Upper lobe of right lung (tissue), 1 donor: ENCODE data around the gene ACBD3. TPM values are rescaled to one million over a fixed set of nuclear protein-coding genes. Genes with fewer than 3 reads are reported as not detected.
A peak's percentile ranks its signal among the peaks of the same experiment; 100 is the strongest.

ENCODE experiments used
- ATAC-seq: fragments of 200-7000 bp; cut with Tn5 transposase; one replicate; pipeline ENCODE4 v1.9.1; 2020; ENCODE audit warnings: mild to moderate bottlenecking, moderate library complexity
- DNase-seq: peaks from one replicate; pipeline ENCODE4 v3.0.0-alpha.2; 2020
- H3K27ac ChIP-seq: fragments of 200-600 bp; one replicate; pipeline ENCODE4 v1.8.0; 2022
- H3K27me3 ChIP-seq: fragments of 200-600 bp; one replicate; pipeline ENCODE4 v1.8.0; 2022; ENCODE audit warnings: mild to moderate bottlenecking
- H3K36me3 ChIP-seq: fragments of 200-600 bp; one replicate; pipeline ENCODE4 v1.8.0; 2022
- H3K4me1 ChIP-seq: fragments of 200-600 bp; one replicate; pipeline ENCODE4 v1.8.0; 2022
- H3K4me3 ChIP-seq: fragments of 200-600 bp; one replicate; pipeline ENCODE4 v1.8.0; 2022; ENCODE audit warnings: mild to moderate bottlenecking
- H3K9me3 ChIP-seq: fragments of 200-600 bp; one replicate; pipeline ENCODE4 v1.8.0; 2022
- CTCF ChIP-seq: fragments of 200-600 bp; IDR thresholded peaks from one replicate; pipeline ENCODE4 v1.8.0; 2022; ENCODE audit warnings: antibody characterized with exemption
- intact Hi-C: fragments of 100-400 bp; cut with DNase I; formaldehyde crosslinking; loops from one replicate; pipeline ENCODE4 v1.11.0; 2022
- total RNA-seq: library from RNA; stranded (reverse); fragmentation: NEBNext Ultra II Directional; extraction: Animal tissue kit (Norgen Biotek cat#: 25700); gene quantifications from one replicate; pipeline ENCODE4 v1.2.1, GENCODE V29; 2021
- donor health status: DM: no; HTN: yes; CAD: no; lungs with severe emphysema.

Gene ACBD3
- total RNA-seq, 1 donor from 2014 or later = 42.2 TPM

- H3K27me3 ChIP-seq = peaks cover 19% of the 10 kb centered on the region
- peak within 1 kb of the TSS; percentile 49 for H3K4me3 ChIP-seq
- H3K27ac ChIP-seq = no peak within 1 kb of the TSS
- TF ChIP-seq CTCF = no peak
- intact Hi-C loops = no loop called here
- no peaks in the 10 kb centered on the region for H3K9me3 ChIP-seq
- H3K36me3 ChIP-seq = no peaks in the 10 kb centered on the region
- DNase-seq (no peak), ATAC-seq (peak; percentile 41)
- H3K4me1 ChIP-seq = peaks cover 7% of the 10 kb centered on the region
Observed at GRCh38 chr1:226223157-226223785, 36.7 kb upstream of the ACBD3 start, which contains the start of gene MIXL1. Gene MIXL1 (plus strand): TSS chr1:226223664. CDS start chr1:226223682, 18 bp downstream.

DNA sequence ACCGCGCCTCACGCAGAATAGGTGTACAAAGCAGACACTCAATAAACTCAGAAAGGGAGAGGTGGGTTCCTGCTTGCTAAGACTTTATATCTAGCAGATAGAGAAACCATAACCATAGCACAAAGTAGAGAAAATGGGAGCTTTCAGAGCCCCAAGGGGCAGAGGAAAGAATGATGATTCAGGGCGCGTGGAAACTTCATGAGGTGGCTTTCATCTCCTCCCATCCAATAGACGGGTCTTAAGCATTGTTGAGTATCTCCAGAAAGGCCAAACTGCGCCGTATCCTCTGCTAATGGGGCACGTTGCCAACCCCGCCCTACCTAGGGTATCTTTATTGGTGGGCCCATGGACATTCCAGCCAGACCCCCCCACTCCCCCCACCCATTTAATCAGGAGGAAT is 36.1 kb upstream of the ACBD3 start:
- H3K36me3 ChIP-seq = no peaks in the 10 kb centered on the region
- H3K9me3 ChIP-seq = no peaks in the 10 kb centered on the region
- H3K27ac ChIP-seq = no peak overlapping the region
- H3K4me1 ChIP-seq = peaks cover 7% of the 10 kb centered on the region
- intact Hi-C loops = no loop called here
- ATAC-seq (no peak), DNase-seq (no peak)
- H3K4me3 ChIP-seq = no peak overlapping the region
- peaks cover 19% of the 10 kb centered on the region for H3K27me3 ChIP-seq
- TF ChIP-seq CTCF = no peak

GRCh38 chr1:226220473-226221189 is 34.1 kb upstream of the ACBD3 start:
- intact Hi-C loops = no loop called here
- H3K27ac ChIP-seq = no peak overlapping the region
- H3K36me3 ChIP-seq = no peaks in the 10 kb centered on the region
- H3K9me3 ChIP-seq = no peaks in the 10 kb centered on the region
- ATAC-seq = no peak
- no peak for TF ChIP-seq CTCF
- H3K27me3 ChIP-seq = peaks cover 19% of the 10 kb centered on the region
- peaks cover 7% of the 10 kb centered on the region for H3K4me1 ChIP-seq
- H3K4me3 ChIP-seq = no peak overlapping the region
- DNase-seq = no peak

GRCh38 chr1:226217273-226217672 is 30.7 kb upstream of the ACBD3 start:
- no peak for DNase-seq
- H3K36me3 ChIP-seq = no peaks in the 10 kb centered on the region
- H3K9me3 ChIP-seq = no peaks in the 10 kb centered on the region
- TF ChIP-seq CTCF = no peak
- intact Hi-C loops = no loop called here
- no peak overlapping the region for H3K4me3 ChIP-seq
- no peak overlapping the region for H3K27ac ChIP-seq
- ATAC-seq = no peak
- H3K27me3 ChIP-seq = no peaks in the 10 kb centered on the region
- H3K4me1 ChIP-seq = no peaks in the 10 kb centered on the region

GRCh38 chr1:226216056-226216455 is 29.5 kb upstream of the ACBD3 start:
- intact Hi-C loops = no loop called here
- Histone ChIP-seq H3K27me3 (no peaks in the 10 kb centered on the region), H3K9me3 (no peaks in the 10 kb centered on the region), H3K36me3 (no peaks in the 10 kb centered on the region), H3K4me1 (no peaks in the 10 kb centered on the region), H3K4me3 (no peak overlapping the region), H3K27ac (no peak overlapping the region)
- DNase-seq = no peak
- no peak for ATAC-seq
- TF ChIP-seq CTCF = no peak
